ENCODE results near the gene SMIM7.
"Not testable (repeated sequence)": the region's sequence is repeated elsewhere in the genome, so short reads cannot be mapped to it uniquely, and the experiment has no call there.

SMIM7 gene

GRCh38 chr19:16659464-16659831 is 496 bp downstream of the SMIM7 start:
- no peak for DNase-seq (ENCODE audit: low read depth)
- peak overlapping the region; percentile 75 for H3K4me3 ChIP-seq (ENCODE audit: low read depth, low read length)

- no peak for DNase-seq (ENCODE audit: low read depth)
- no peak overlapping the region for H3K4me3 ChIP-seq (ENCODE audit: low read depth, low read length)
Observed at GRCh38 chr19:16657384-16657783, 2.6 kb downstream of the SMIM7 start.

- no peak for DNase-seq (ENCODE audit: low read depth)
- H3K4me3 ChIP-seq (ENCODE audit: low read depth, low read length), result no peak overlapping the region
Observed at GRCh38 chr19:16655727-16656126, 4.2 kb downstream of the SMIM7 start.

GRCh38 chr19:16654627-16655026 is 5.3 kb downstream of the SMIM7 start:
- DNase-seq (ENCODE audit: low read depth), result no peak
- no peak overlapping the region for H3K4me3 ChIP-seq (ENCODE audit: low read depth, low read length)

GRCh38 chr19:16654140-16654539 is 5.8 kb downstream of the SMIM7 start:
- no peak for DNase-seq (ENCODE audit: low read depth)
- no peak overlapping the region for H3K4me3 ChIP-seq (ENCODE audit: low read depth, low read length)

GRCh38 chr19:16652854-16653253 is 7.1 kb downstream of the SMIM7 start:
- H3K4me3 ChIP-seq (ENCODE audit: low read depth, low read length), result no peak overlapping the region
- no peak for DNase-seq (ENCODE audit: low read depth)

- not testable (repeated sequence) for H3K4me3 ChIP-seq (ENCODE audit: low read depth, low read length); DNase-seq (ENCODE audit: low read depth)
Observed at GRCh38 chr19:16651421-16652188, 8.3 kb downstream of the SMIM7 start.

GRCh38 chr19:16650821-16651220 is 9.1 kb downstream of the SMIM7 start:
- H3K4me3 ChIP-seq (ENCODE audit: low read depth, low read length), result no peak overlapping the region
- DNase-seq (ENCODE audit: low read depth), result no peak

- H3K4me3 ChIP-seq (ENCODE audit: low read depth, low read length), result no peak overlapping the region
- no peak for DNase-seq (ENCODE audit: low read depth)
Observed at GRCh38 chr19:16649734-16650133, 10.2 kb downstream of the SMIM7 start.

- no peak for DNase-seq (ENCODE audit: low read depth)
- H3K4me3 ChIP-seq (ENCODE audit: low read depth, low read length), result no peak overlapping the region
Observed at GRCh38 chr19:16645140-16645539, 14.8 kb downstream of the SMIM7 start.

GRCh38 chr19:16641695-16642094 is 18.2 kb downstream of the SMIM7 start:
- no peak for DNase-seq (ENCODE audit: low read depth)
- no peak overlapping the region for H3K4me3 ChIP-seq (ENCODE audit: low read depth, low read length)

GRCh38 chr19:16640951-16641350 is 19.0 kb downstream of the SMIM7 start:
- no peak overlapping the region for H3K4me3 ChIP-seq (ENCODE audit: low read depth, low read length)
- DNase-seq (ENCODE audit: low read depth), result no peak

- no peak for DNase-seq (ENCODE audit: low read depth)
- no peak overlapping the region for H3K4me3 ChIP-seq (ENCODE audit: low read depth, low read length)
Observed at GRCh38 chr19:16638666-16639065, 21.3 kb downstream of the SMIM7 start.

GRCh38 chr19:16637535-16637934 is 22.4 kb downstream of the SMIM7 start:
- no peak for DNase-seq (ENCODE audit: low read depth)
- H3K4me3 ChIP-seq (ENCODE audit: low read depth, low read length), result no peak overlapping the region

GRCh38 chr19:16631465-16631864 is 28.5 kb downstream of the SMIM7 start:
- DNase-seq (ENCODE audit: low read depth), result no peak
- no peak overlapping the region for H3K4me3 ChIP-seq (ENCODE audit: low read depth, low read length)

GRCh38 chr19:16628984-16629691 is 30.8 kb downstream of the SMIM7 start:
- H3K4me3 ChIP-seq (ENCODE audit: low read depth, low read length), result peak overlapping the region; percentile 86
- peak; percentile 47 for DNase-seq (ENCODE audit: low read depth)

GRCh38 chr19:16628183-16628983 is 31.6 kb downstream of the SMIM7 start, which contains the start of gene MED26:
MED26 (minus strand) TSS chr19:16628204; CDS start chr19:16627943, 261 bp downstream.
- peak; percentile 78 for DNase-seq (ENCODE audit: low read depth)

GRCh38 chr19:16627928-16628182 is 32.1 kb downstream of the SMIM7 start:
- no peak for DNase-seq (ENCODE audit: low read depth)

More at GRCh38 chr19:16628183-16628983, 31.6 kb downstream of the SMIM7 start, which contains the start of gene MED26:
- peak within 1 kb of the TSS; percentile 98 for H3K4me3 ChIP-seq (ENCODE audit: low read depth, low read length)

GRCh38 chr19:16627193-16627927 is 32.6 kb downstream of the SMIM7 start:
- peak overlapping the region; percentile 98 for H3K4me3 ChIP-seq (ENCODE audit: low read depth, low read length)
- DNase-seq (ENCODE audit: low read depth), result no peak

More at GRCh38 chr19:16627928-16628182, 32.1 kb downstream of the SMIM7 start:
- H3K4me3 ChIP-seq (ENCODE audit: low read depth, low read length), result peak overlapping the region; percentile 98

GRCh38 chr19:16626796-16627192 is 33.1 kb downstream of the SMIM7 start:
- H3K4me3 ChIP-seq (ENCODE audit: low read depth, low read length), result peak overlapping the region; percentile 98
- DNase-seq (ENCODE audit: low read depth), result no peak

All from skeletal muscle cell (primary cell).